IPS DF 6.9 (cell line): Measurements from ENCODE around the gene ZNF783.
"Not testable (repeated sequence)": the region's sequence is repeated elsewhere in the genome, so short reads cannot be mapped to it uniquely, and the experiment has no call there.

Experiments
- DNase-seq: peaks from one replicate; pipeline ENCODE4 v3.0.0-alpha.2; 2013; ENCODE audit warnings: low read depth, low spot score
- H3K27ac ChIP-seq: one replicate; pipeline ENCODE4 v1.5.1; 2013; ENCODE audit warnings: low read length, control low read depth
- H3K27me3 ChIP-seq: 2 replicates; pipeline ENCODE4 v1.6.1; 2013; ENCODE audit warnings: mild to moderate bottlenecking, low read length; ENCODE audit not compliant: control insufficient read depth, insufficient read depth
- H3K36me3 ChIP-seq: 2 replicates; pipeline ENCODE4 v1.6.1; 2013; ENCODE audit warnings: low read length; ENCODE audit not compliant: control insufficient read depth, insufficient read depth
- H3K4me1 ChIP-seq: 2 replicates; pipeline ENCODE4 v1.6.1; 2013; ENCODE audit warnings: low read length; ENCODE audit not compliant: control insufficient read depth, insufficient read depth
- H3K4me3 ChIP-seq: 2 replicates; pipeline ENCODE4 v1.5.1; 2013; ENCODE audit warnings: mild to moderate bottlenecking, low read length
- H3K9me3 ChIP-seq: 2 replicates; pipeline ENCODE4 v1.6.1; 2013; ENCODE audit warnings: low read length, inconsistent platforms; ENCODE audit not compliant: control insufficient read depth, insufficient read depth
- WGBS: extraction: QIAGEN DNeasy Blood & Tissue Kit; methylation state at CpG from one replicate; pipeline ENCODE4 v1.1.7; 2013; ENCODE audit warnings: mixed read lengths, missing lambda C conversion rate; ENCODE audit not compliant: insufficient read length, insufficient coverage; 5-methylcytosine and 5-hydroxymethylcytosine counted together

The ZNF783 gene

GRCh38 chr7:149240637-149241036, 21.4 kb upstream of the ZNF783 start:
- no peaks in the 10 kb centered on the region for H3K36me3 ChIP-seq
- H3K27me3 ChIP-seq: no peaks in the 10 kb centered on the region
- peak overlapping the region; percentile 81; the same call in 1 of the 2 replicates for H3K4me3 ChIP-seq
- DNase-seq: no peak
- WGBS: no CpG with 5 or more reads among the region's 5 CpGs
- H3K9me3 ChIP-seq: no peaks in the 10 kb centered on the region
- H3K27ac ChIP-seq: no peak overlapping the region
- no peaks in the 10 kb centered on the region for H3K4me1 ChIP-seq

- Histone ChIP-seq H3K27me3 (no peaks in the 10 kb centered on the region), H3K36me3 (no peaks in the 10 kb centered on the region), H3K4me3 (no peak overlapping the region), H3K9me3 (no peaks in the 10 kb centered on the region), H3K27ac (no peak overlapping the region), H3K4me1 (no peaks in the 10 kb centered on the region)
- DNase-seq: no peak
- no CpG with 5 or more reads among the region's 5 CpGs for WGBS
Measured at GRCh38 chr7:149241696-149242095, 20.3 kb upstream of the ZNF783 start.

GRCh38 chr7:149245244-149245643, 16.8 kb upstream of the ZNF783 start:
- H3K36me3 ChIP-seq: no peaks in the 10 kb centered on the region
- H3K27me3 ChIP-seq: no peaks in the 10 kb centered on the region
- no peak for DNase-seq
- no peak overlapping the region for H3K27ac ChIP-seq
- no peaks in the 10 kb centered on the region for H3K9me3 ChIP-seq
- no CpG with 5 or more reads among the region's 5 CpGs for WGBS
- no peak overlapping the region for H3K4me3 ChIP-seq
- no peaks in the 10 kb centered on the region for H3K4me1 ChIP-seq

- DNase-seq: no peak
- H3K4me3 ChIP-seq: no peak overlapping the region
- no peaks in the 10 kb centered on the region for H3K9me3 ChIP-seq
- WGBS: no CpG with 5 or more reads among the region's 5 CpGs
- H3K36me3 ChIP-seq: peaks cover 4% of the 10 kb centered on the region; the same call in 1 of the 2 replicates
- H3K27ac ChIP-seq: no peak overlapping the region
- H3K27me3 ChIP-seq: no peaks in the 10 kb centered on the region
- H3K4me1 ChIP-seq: no peaks in the 10 kb centered on the region
Measured at GRCh38 chr7:149245744-149246143, 16.3 kb upstream of the ZNF783 start.

GRCh38 chr7:149248777-149249176, 13.2 kb upstream of the ZNF783 start:
- H3K4me1 ChIP-seq: no peaks in the 10 kb centered on the region
- no peaks in the 10 kb centered on the region for H3K27me3 ChIP-seq
- peaks cover 22% of the 10 kb centered on the region for H3K36me3 ChIP-seq
- WGBS: no CpG with 5 or more reads among the region's 3 CpGs
- no peaks in the 10 kb centered on the region for H3K9me3 ChIP-seq
- H3K27ac ChIP-seq: no peak overlapping the region
- H3K4me3 ChIP-seq: no peak overlapping the region
- no peak for DNase-seq

GRCh38 chr7:149250151-149250550, 11.8 kb upstream of the ZNF783 start:
- no CpG with 5 or more reads among the region's 18 CpGs for WGBS
- not testable (repeated sequence) for DNase-seq, H3K4me1 ChIP-seq, H3K4me3 ChIP-seq, H3K9me3 ChIP-seq, H3K27me3 ChIP-seq, H3K27ac ChIP-seq
- peaks cover 30% of the 10 kb centered on the region for H3K36me3 ChIP-seq

- H3K4me1 ChIP-seq, DNase-seq, H3K9me3 ChIP-seq, H3K4me3 ChIP-seq, H3K27ac ChIP-seq, H3K27me3 ChIP-seq: not testable (repeated sequence)
- no CpG with 5 or more reads among the region's 10 CpGs for WGBS
- peaks cover 30% of the 10 kb centered on the region for H3K36me3 ChIP-seq
Measured at GRCh38 chr7:149251518-149251917, 10.5 kb upstream of the ZNF783 start.

GRCh38 chr7:149252378-149252777, 9.6 kb upstream of the ZNF783 start:
- peaks cover 30% of the 10 kb centered on the region for H3K36me3 ChIP-seq
- H3K9me3 ChIP-seq: no peaks in the 10 kb centered on the region
- H3K27ac ChIP-seq: no peak overlapping the region
- no peak overlapping the region for H3K4me3 ChIP-seq
- no CpG with 5 or more reads among the region's 2 CpGs for WGBS
- H3K4me1 ChIP-seq: no peaks in the 10 kb centered on the region; the same call in 1 of the 2 replicates
- no peaks in the 10 kb centered on the region for H3K27me3 ChIP-seq
- no peak for DNase-seq

- no CpG with 5 or more reads among the region's 7 CpGs for WGBS
- no peaks in the 10 kb centered on the region for H3K27me3 ChIP-seq
- H3K36me3 ChIP-seq: peaks cover 30% of the 10 kb centered on the region
- no peaks in the 10 kb centered on the region; the same call in 1 of the 2 replicates for H3K4me1 ChIP-seq
- no peaks in the 10 kb centered on the region for H3K9me3 ChIP-seq
- no peak overlapping the region for H3K4me3 ChIP-seq
- no peak for DNase-seq
- no peak overlapping the region for H3K27ac ChIP-seq
Measured at GRCh38 chr7:149253665-149254064, 8.3 kb upstream of the ZNF783 start.

- H3K4me1 ChIP-seq: no peaks in the 10 kb centered on the region; the same call in 1 of the 2 replicates
- H3K27me3 ChIP-seq: no peaks in the 10 kb centered on the region
- no CpG with 5 or more reads among the region's 16 CpGs for WGBS
- H3K4me3 ChIP-seq: no peak overlapping the region
- H3K36me3 ChIP-seq: peaks cover 30% of the 10 kb centered on the region
- no peaks in the 10 kb centered on the region for H3K9me3 ChIP-seq
- no peak for DNase-seq
- H3K27ac ChIP-seq: no peak overlapping the region
Measured at GRCh38 chr7:149254181-149254858, 7.7 kb upstream of the ZNF783 start.

- no peaks in the 10 kb centered on the region for H3K9me3 ChIP-seq
- no CpG with 5 or more reads among the region's 5 CpGs for WGBS
- no peak overlapping the region for H3K4me3 ChIP-seq
- no peaks in the 10 kb centered on the region; the same call in 1 of the 2 replicates for H3K4me1 ChIP-seq
- H3K27ac ChIP-seq: no peak overlapping the region
- no peaks in the 10 kb centered on the region for H3K27me3 ChIP-seq
- H3K36me3 ChIP-seq: peaks cover 30% of the 10 kb centered on the region
- DNase-seq: no peak
Measured at GRCh38 chr7:149255174-149255573, 6.8 kb upstream of the ZNF783 start.
